GM18499 (cell line): Measurements from ENCODE around the gene MACO1.
"Not testable (repeated sequence)": the region's sequence is repeated elsewhere in the genome, so short reads cannot be mapped to it uniquely, and the experiment has no call there.

ENCODE experiments used
- ATAC-seq: cut with Tn5 transposase; IDR thresholded peaks from one replicate; pipeline ENCODE4 v1.9.1; 2021; ENCODE audit warnings: moderate number of reproducible peaks; ENCODE audit not compliant: insufficient read depth, unreplicated experiment

MACO1 gene

GRCh38 chr1:25484533-25484932 lies 53.8 kb downstream of the MACO1 start:
- ATAC-seq, result no peak

- ATAC-seq, result no peak
Observed at GRCh38 chr1:25485536-25486411, 55.1 kb downstream of the MACO1 start.

GRCh38 chr1:25486602-25487001 lies 55.9 kb downstream of the MACO1 start:
- ATAC-seq, result no peak

- no peak for ATAC-seq
Observed at GRCh38 chr1:25487628-25488027, 56.9 kb downstream of the MACO1 start.

- no peak for ATAC-seq
Observed at GRCh38 chr1:25492323-25492722, 61.6 kb downstream of the MACO1 start.

- ATAC-seq, result no peak
Observed at GRCh38 chr1:25494952-25495351, 64.3 kb downstream of the MACO1 start.

GRCh38 chr1:25500694-25501093 lies 70.0 kb downstream of the MACO1 start:
- no peak for ATAC-seq

- ATAC-seq, result no peak
Observed at GRCh38 chr1:25501235-25502058, 70.8 kb downstream of the MACO1 start.

GRCh38 chr1:25502957-25503356 lies 72.3 kb downstream of the MACO1 start:
- ATAC-seq, result no peak

- ATAC-seq, result no peak
Observed at GRCh38 chr1:25503551-25504426, 73.1 kb downstream of the MACO1 start.

- no peak for ATAC-seq
Observed at GRCh38 chr1:25504706-25505595, 74.3 kb downstream of the MACO1 start.

- ATAC-seq, result no peak
Observed at GRCh38 chr1:25505656-25506385, 75.1 kb downstream of the MACO1 start.

- not testable (repeated sequence) for ATAC-seq
Observed at GRCh38 chr1:25506566-25507463, 76.1 kb downstream of the MACO1 start.

GRCh38 chr1:25513666-25514065 lies 83.0 kb downstream of the MACO1 start:
- no peak for ATAC-seq

GRCh38 chr1:25515033-25515432 lies 84.3 kb downstream of the MACO1 start:
- no peak for ATAC-seq

- no peak for ATAC-seq
Observed at GRCh38 chr1:25516686-25517085, 86.0 kb downstream of the MACO1 start.

GRCh38 chr1:25517476-25518394 lies 87.0 kb downstream of the MACO1 start:
- no peak for ATAC-seq
